GM21528 (cell line): ENCODE measurements around the gene ZNF467.

Experiments
- ATAC-seq: cut with Tn5 transposase; IDR thresholded peaks from one replicate; pipeline ENCODE4 v1.9.1; 2021; ENCODE audit warnings: mild to moderate bottlenecking, moderate library complexity; ENCODE audit not compliant: unreplicated experiment, low FRiP score

Gene ZNF467

GRCh38 chr7:149772241-149772955 lies 990 bp downstream of the ZNF467 start:
- no peak for ATAC-seq

- peak; percentile 89 for ATAC-seq
Observed at GRCh38 chr7:149771720-149772240, 1.6 kb downstream of the ZNF467 start.

GRCh38 chr7:149770728-149771636 lies 2.4 kb downstream of the ZNF467 start:
- ATAC-seq = peak; percentile 29

- ATAC-seq = no peak
Observed at GRCh38 chr7:149769915-149770314, 3.5 kb downstream of the ZNF467 start.

- ATAC-seq = no peak
Observed at GRCh38 chr7:149768931-149769330, 4.5 kb downstream of the ZNF467 start.

- no peak for ATAC-seq
Observed at GRCh38 chr7:149767068-149767467, 6.3 kb downstream of the ZNF467 start.

GRCh38 chr7:149766135-149766675 lies 7.2 kb downstream of the ZNF467 start:
- no peak for ATAC-seq

GRCh38 chr7:149765399-149766121 lies 7.8 kb downstream of the ZNF467 start:
- no peak for ATAC-seq

- ATAC-seq = no peak
Observed at GRCh38 chr7:149764481-149765398, 8.6 kb downstream of the ZNF467 start.

GRCh38 chr7:149763563-149764240 lies 9.7 kb downstream of the ZNF467 start:
- ATAC-seq = no peak

GRCh38 chr7:149762610-149763009 lies 10.8 kb downstream of the ZNF467 start:
- no peak for ATAC-seq

- ATAC-seq = no peak
Observed at GRCh38 chr7:149762089-149762488, 11.3 kb downstream of the ZNF467 start.

GRCh38 chr7:149761307-149761706 lies 12.1 kb downstream of the ZNF467 start:
- ATAC-seq = no peak

GRCh38 chr7:149760538-149760937 lies 12.8 kb downstream of the ZNF467 start:
- ATAC-seq = no peak

GRCh38 chr7:149759093-149759860 lies 14.1 kb downstream of the ZNF467 start:
- no peak for ATAC-seq

- no peak for ATAC-seq
Observed at GRCh38 chr7:149753375-149754233, 19.8 kb downstream of the ZNF467 start.

- no peak for ATAC-seq
Observed at GRCh38 chr7:149752646-149753045, 20.7 kb downstream of the ZNF467 start.
